ENCODE data around the gene BANF1. TPM values are rescaled to one million over a fixed set of nuclear protein-coding genes. Genes with fewer than 3 reads are reported as not detected.

The BANF1 gene
- total and polyA plus RNA-seq, 9 of the 15 experiments (the other 6 are each of a cell fraction or from before 2014, with no cell fraction given) = 108 to 651 (median 263) TPM

- TF ChIP-seq SMARCA4 (IDR thresholded peaks at IDR 0.05) = 0 out of 2 replicates have a peak, but pooled peaks have one; percentile 11
- TF ChIP-seq, protein P1, sequence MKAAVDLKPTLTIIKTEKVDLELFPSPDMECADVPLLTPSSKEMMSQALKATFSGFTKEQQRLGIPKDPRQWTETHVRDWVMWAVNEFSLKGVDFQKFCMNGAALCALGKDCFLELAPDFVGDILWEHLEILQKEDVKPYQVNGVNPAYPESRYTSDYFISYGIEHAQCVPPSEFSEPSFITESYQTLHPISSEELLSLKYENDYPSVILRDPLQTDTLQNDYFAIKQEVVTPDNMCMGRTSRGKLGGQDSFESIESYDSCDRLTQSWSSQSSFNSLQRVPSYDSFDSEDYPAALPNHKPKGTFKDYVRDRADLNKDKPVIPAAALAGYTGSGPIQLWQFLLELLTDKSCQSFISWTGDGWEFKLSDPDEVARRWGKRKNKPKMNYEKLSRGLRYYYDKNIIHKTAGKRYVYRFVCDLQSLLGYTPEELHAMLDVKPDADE (conservative IDR thresholded peaks at IDR 0.05; ENCODE audit: control insufficient read depth, low read depth, low read length) = no peak; the same call in 1 of the 2 replicates
- no peak for TF ChIP-seq ZBTB49 (CRISPR knock-in tag; IDR thresholded peaks at IDR 0.05; ENCODE audit: borderline replicate concordance)
- no peak for TF ChIP-seq GABPB2 (CRISPR knock-in tag; conservative IDR thresholded peaks at IDR 0.05)
- TF ChIP-seq EP400 (IDR thresholded peaks at IDR 0.05) = peak; percentile 99
- TF ChIP-seq HEY1 (CRISPR knock-in tag; IDR thresholded peaks at IDR 0.05; ENCODE audit: borderline replicate concordance) = peak; percentile 88
- 0 out of 2 replicates have a peak, but pooled peaks have one; percentile 51 for TF ChIP-seq ZNF407 (IDR thresholded peaks at IDR 0.05; ENCODE audit: low read depth)
- no peak for TF ChIP-seq RFX1 (IDR thresholded peaks at IDR 0.05)
- no peak for TF ChIP-seq DMBX1 (CRISPR knock-in tag; IDR thresholded peaks at IDR 0.05; ENCODE audit: borderline replicate concordance)
- TF ChIP-seq ZNF431 (CRISPR knock-in tag; IDR thresholded peaks at IDR 0.05) = peak; percentile 79; the same call in 1 of the 2 replicates
- TF ChIP-seq, protein P2, sequence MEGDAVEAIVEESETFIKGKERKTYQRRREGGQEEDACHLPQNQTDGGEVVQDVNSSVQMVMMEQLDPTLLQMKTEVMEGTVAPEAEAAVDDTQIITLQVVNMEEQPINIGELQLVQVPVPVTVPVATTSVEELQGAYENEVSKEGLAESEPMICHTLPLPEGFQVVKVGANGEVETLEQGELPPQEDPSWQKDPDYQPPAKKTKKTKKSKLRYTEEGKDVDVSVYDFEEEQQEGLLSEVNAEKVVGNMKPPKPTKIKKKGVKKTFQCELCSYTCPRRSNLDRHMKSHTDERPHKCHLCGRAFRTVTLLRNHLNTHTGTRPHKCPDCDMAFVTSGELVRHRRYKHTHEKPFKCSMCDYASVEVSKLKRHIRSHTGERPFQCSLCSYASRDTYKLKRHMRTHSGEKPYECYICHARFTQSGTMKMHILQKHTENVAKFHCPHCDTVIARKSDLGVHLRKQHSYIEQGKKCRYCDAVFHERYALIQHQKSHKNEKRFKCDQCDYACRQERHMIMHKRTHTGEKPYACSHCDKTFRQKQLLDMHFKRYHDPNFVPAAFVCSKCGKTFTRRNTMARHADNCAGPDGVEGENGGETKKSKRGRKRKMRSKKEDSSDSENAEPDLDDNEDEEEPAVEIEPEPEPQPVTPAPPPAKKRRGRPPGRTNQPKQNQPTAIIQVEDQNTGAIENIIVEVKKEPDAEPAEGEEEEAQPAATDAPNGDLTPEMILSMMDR (IDR thresholded peaks at IDR 0.05 in 2 of 3, conservative IDR thresholded peaks at IDR 0.05 in 1 of 3; ENCODE audit: insufficient read depth in 2 of 3, low read depth in 1 of 3, low read length in 3 of 3) = peak in 1 of 3 experiments; percentile 3; a peak in 1 of 6 replicates
- no peak for TF ChIP-seq ZNF57 (CRISPR knock-in tag; IDR thresholded peaks at IDR 0.05)
- TF ChIP-seq HDAC1 (IDR thresholded peaks at IDR 0.05) = peak; percentile 26 to 89; a peak in 3 of 4 replicates
These were observed at the start of gene BANF1, which contains the start of gene EIF1AD (continued) for GRCh38 chr11:66001942-66002647.
